ENCODE measurements around the gene ARHGAP26. TPM values are rescaled to one million over a fixed set of nuclear protein-coding genes. Genes with fewer than 3 reads are reported as not detected.

The ARHGAP26 gene
- total and polyA plus RNA-seq, 2 donors (not counting 1 experiment from before 2014, with no cell fraction given), result 4.1 to 6.8 TPM

- Histone ChIP-seq H3K4me2 (ENCODE audit: extremely low read depth, insufficient read depth, low read length) (no peak overlapping the region), H4K20me1 (ENCODE audit: control insufficient read depth, extremely low read depth, insufficient read depth, low read length) (no peaks in the 10 kb centered on the region), H3K79me2 (ENCODE audit: control insufficient read depth, insufficient read depth, low read length) (no peaks in the 10 kb centered on the region), H3K4me3 (replicated peaks in 1 of 4; ENCODE audit: control extremely low read depth in 1 of 4, insufficient read depth in 1 of 4, low read depth in 3 of 4, low read length in 4 of 4) (no peak overlapping the region), H2AFZ (ENCODE audit: low read length) (no peak overlapping the region), H3K27ac (ENCODE audit: insufficient read depth, low read length) (no peak overlapping the region), H3K9me3 (ENCODE audit: control insufficient read depth, insufficient read depth, low read depth, low read length) (no peaks in the 10 kb centered on the region), H3K27me3 (ENCODE audit: control insufficient read depth, insufficient read depth, low read length) (no peaks in the 10 kb centered on the region), H3K9ac (ENCODE audit: insufficient read depth, low read length) (no peak overlapping the region), H3K4me1 (ENCODE audit: control insufficient read depth, extremely low read depth, insufficient read depth, low read length) (peaks cover 12% of the 10 kb centered on the region), H3K36me3 (ENCODE audit: control insufficient read depth, insufficient read depth, low read length) (no peaks in the 10 kb centered on the region)
- no peak for DNase-seq (ENCODE audit: low read depth in 2 of 2)
- TF ChIP-seq, protein P1, sequence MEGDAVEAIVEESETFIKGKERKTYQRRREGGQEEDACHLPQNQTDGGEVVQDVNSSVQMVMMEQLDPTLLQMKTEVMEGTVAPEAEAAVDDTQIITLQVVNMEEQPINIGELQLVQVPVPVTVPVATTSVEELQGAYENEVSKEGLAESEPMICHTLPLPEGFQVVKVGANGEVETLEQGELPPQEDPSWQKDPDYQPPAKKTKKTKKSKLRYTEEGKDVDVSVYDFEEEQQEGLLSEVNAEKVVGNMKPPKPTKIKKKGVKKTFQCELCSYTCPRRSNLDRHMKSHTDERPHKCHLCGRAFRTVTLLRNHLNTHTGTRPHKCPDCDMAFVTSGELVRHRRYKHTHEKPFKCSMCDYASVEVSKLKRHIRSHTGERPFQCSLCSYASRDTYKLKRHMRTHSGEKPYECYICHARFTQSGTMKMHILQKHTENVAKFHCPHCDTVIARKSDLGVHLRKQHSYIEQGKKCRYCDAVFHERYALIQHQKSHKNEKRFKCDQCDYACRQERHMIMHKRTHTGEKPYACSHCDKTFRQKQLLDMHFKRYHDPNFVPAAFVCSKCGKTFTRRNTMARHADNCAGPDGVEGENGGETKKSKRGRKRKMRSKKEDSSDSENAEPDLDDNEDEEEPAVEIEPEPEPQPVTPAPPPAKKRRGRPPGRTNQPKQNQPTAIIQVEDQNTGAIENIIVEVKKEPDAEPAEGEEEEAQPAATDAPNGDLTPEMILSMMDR (conservative IDR thresholded peaks at IDR 0.05 in 1 of 2, IDR thresholded peaks at IDR 0.05 in 1 of 2; ENCODE audit: low read depth in 1 of 2, low read length in 2 of 2), result no peak
- no peak for TF ChIP-seq EZH2 (IDR thresholded peaks at IDR 0.05; ENCODE audit: low read length, missing control alignments)
These were observed 256.2 kb downstream of the ARHGAP26 start for GRCh38 chr5:143026380-143026779.

- TF ChIP-seq, protein P1 (conservative IDR thresholded peaks at IDR 0.05 in 1 of 2, IDR thresholded peaks at IDR 0.05 in 1 of 2; ENCODE audit: low read depth in 1 of 2, low read length in 2 of 2), result no peak
- TF ChIP-seq EZH2 (IDR thresholded peaks at IDR 0.05; ENCODE audit: low read length, missing control alignments), result no peak
- H3K9me3 ChIP-seq (ENCODE audit: control insufficient read depth, insufficient read depth, low read depth, low read length), result no peaks in the 10 kb centered on the region
- H3K4me3 ChIP-seq (replicated peaks in 1 of 4; ENCODE audit: control extremely low read depth in 1 of 4, insufficient read depth in 1 of 4, low read depth in 3 of 4, low read length in 4 of 4), result no peak overlapping the region
- H3K4me2 ChIP-seq (ENCODE audit: extremely low read depth, insufficient read depth, low read length), result no peak overlapping the region
- no peak overlapping the region for H3K9ac ChIP-seq (ENCODE audit: insufficient read depth, low read length)
- H3K27me3 ChIP-seq (ENCODE audit: control insufficient read depth, insufficient read depth, low read length), result no peaks in the 10 kb centered on the region
- no peaks in the 10 kb centered on the region for H3K4me1 ChIP-seq (ENCODE audit: control insufficient read depth, extremely low read depth, insufficient read depth, low read length)
- H3K79me2 ChIP-seq (ENCODE audit: control insufficient read depth, insufficient read depth, low read length), result no peaks in the 10 kb centered on the region
- no peaks in the 10 kb centered on the region for H3K36me3 ChIP-seq (ENCODE audit: control insufficient read depth, insufficient read depth, low read length)
- no peaks in the 10 kb centered on the region for H4K20me1 ChIP-seq (ENCODE audit: control insufficient read depth, extremely low read depth, insufficient read depth, low read length)
- no peak overlapping the region for H2AFZ ChIP-seq (ENCODE audit: low read length)
- H3K27ac ChIP-seq (ENCODE audit: insufficient read depth, low read length), result no peak overlapping the region
- DNase-seq (ENCODE audit: low read depth in 2 of 2), result no peak
These were observed 259.1 kb downstream of the ARHGAP26 start for GRCh38 chr5:143029293-143029692.

DNA sequence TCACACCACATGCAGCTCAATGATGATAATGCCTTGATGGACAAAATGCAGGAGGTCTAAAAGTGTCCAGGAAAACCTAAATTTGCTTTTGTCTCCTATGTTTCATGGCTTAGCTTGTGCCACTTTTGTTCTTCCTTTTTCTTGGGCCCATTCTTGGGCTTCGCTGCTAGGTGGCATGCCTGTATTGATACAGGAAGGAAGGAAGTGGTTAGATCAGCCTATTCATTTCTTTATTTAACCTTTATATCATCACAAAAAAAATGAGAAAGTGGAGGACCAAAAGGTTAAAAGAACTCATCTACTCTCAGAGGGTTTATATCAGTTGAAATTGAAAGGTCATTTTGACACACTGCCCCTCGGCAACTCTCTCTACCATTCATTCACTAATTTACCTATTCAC, 260.2 kb downstream of the ARHGAP26 start:
- Histone ChIP-seq H2AFZ (ENCODE audit: low read length) (no peak overlapping the region), H3K27me3 (ENCODE audit: control insufficient read depth, insufficient read depth, low read length) (no peaks in the 10 kb centered on the region), H3K27ac (ENCODE audit: insufficient read depth, low read length) (no peak overlapping the region), H3K9ac (ENCODE audit: insufficient read depth, low read length) (no peak overlapping the region), H3K4me1 (ENCODE audit: control insufficient read depth, extremely low read depth, insufficient read depth, low read length) (no peaks in the 10 kb centered on the region), H3K4me2 (ENCODE audit: extremely low read depth, insufficient read depth, low read length) (no peak overlapping the region), H3K79me2 (ENCODE audit: control insufficient read depth, insufficient read depth, low read length) (no peaks in the 10 kb centered on the region), H3K36me3 (ENCODE audit: control insufficient read depth, insufficient read depth, low read length) (no peaks in the 10 kb centered on the region), H4K20me1 (ENCODE audit: control insufficient read depth, extremely low read depth, insufficient read depth, low read length) (no peaks in the 10 kb centered on the region), H3K4me3 (replicated peaks in 1 of 4; ENCODE audit: control extremely low read depth in 1 of 4, insufficient read depth in 1 of 4, low read depth in 3 of 4, low read length in 4 of 4) (no peak overlapping the region), H3K9me3 (ENCODE audit: control insufficient read depth, insufficient read depth, low read depth, low read length) (no peaks in the 10 kb centered on the region)
- no peak for DNase-seq (ENCODE audit: low read depth in 2 of 2)
- TF ChIP-seq, protein P1 (conservative IDR thresholded peaks at IDR 0.05 in 1 of 2, IDR thresholded peaks at IDR 0.05 in 1 of 2; ENCODE audit: low read depth in 1 of 2, low read length in 2 of 2), result no peak
- no peak for TF ChIP-seq EZH2 (IDR thresholded peaks at IDR 0.05; ENCODE audit: low read length, missing control alignments)
